ENCODE results near the gene DGCR8. TPM values are rescaled to one million over a fixed set of nuclear protein-coding genes. Genes with fewer than 3 reads are reported as not detected.
A peak's percentile ranks its signal among the peaks of the same experiment; 100 is the strongest.

DGCR8 gene
- total RNA-seq, 1 donor from 2014 or later = 20.9 TPM

DNA sequence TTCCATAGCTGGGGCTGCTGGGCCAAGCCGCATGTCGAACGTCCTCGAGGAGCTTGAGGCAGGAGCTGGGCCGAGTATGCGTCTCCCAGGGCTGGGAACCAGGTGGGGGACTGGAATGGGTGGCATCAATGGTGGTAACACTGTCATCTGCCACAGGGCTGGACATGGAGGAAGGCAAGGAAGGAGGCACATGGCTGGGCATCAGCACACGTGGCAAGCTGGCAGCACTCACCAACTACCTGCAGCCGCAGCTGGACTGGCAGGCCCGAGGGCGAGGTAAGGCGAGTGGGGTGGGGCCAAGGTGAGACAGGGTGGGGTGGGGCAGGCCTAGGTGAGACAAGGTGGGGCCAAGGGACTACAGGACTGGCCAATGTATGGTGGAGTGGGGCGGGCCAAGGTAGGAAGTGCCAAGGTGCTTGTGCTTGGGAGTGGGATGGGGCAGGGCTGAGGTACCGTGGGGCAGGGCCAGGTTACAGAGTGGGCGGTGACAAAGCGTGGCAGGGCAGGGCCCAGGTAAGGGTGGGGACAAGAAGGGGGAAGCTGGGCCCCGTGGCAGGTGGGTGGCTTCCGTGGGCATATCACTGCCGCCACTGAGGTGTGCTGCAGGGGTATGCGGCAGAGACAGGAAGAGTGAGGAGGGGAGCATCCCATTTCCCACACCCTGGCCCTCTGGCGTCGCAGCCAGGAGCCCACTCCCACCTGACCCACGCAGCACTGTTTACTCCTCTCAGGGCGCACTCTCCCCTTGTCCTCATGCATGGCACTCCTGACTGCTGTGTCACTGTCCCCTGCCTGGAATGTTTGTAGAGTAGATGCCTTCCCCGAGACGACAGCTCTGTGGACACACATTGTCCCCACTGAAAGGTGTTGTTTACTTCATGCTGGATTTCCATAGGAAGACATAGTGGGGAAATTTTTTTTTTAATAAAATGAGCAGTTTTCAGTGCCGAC, 27.5 kb upstream of the DGCR8 start:
- no peak for DNase-seq (ENCODE audit: low read depth in 2 of 2)

DNA sequence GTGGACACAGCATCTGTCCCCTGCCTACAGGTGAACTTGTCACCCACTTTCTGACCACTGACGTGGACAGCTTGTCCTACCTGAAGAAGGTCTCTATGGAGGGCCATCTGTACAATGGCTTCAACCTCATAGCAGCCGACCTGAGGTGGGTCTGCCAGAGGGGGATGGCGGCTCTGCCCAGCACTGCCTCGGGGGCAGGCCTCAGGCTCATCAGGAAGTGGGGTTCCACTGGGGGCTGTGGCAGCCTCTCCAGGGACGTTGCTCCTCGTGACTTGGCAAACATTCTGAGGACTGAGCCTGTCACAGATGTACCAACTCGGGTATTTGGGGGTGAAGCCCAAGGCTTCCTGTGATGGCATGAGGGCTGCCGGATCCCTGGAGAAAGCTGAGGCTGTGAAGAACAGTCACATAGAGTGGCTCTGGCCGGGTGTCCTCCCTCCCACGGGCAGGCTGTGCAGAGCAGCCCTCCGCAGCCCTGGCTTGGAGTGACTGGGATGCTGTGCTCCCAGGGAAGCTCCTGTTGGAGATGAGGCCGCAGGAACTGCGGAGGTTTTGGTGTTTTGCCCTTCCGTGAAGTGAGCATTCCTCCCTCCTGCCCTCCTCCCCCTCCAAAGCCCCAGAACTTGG, 26.5 kb upstream of the DGCR8 start:
- DNase-seq (ENCODE audit: low read depth in 2 of 2) = no peak

- DNase-seq (ENCODE audit: low read depth in 2 of 2) = no peak
These were observed 26.0 kb upstream of the DGCR8 start for GRCh38 chr22:20054034-20054427.

- DNase-seq (ENCODE audit: low read depth in 2 of 2) = no peak
These were observed 25.6 kb upstream of the DGCR8 start for GRCh38 chr22:20054485-20054884.

GRCh38 chr22:20055144-20055543, 24.9 kb upstream of the DGCR8 start:
- no peak for DNase-seq (ENCODE audit: low read depth in 2 of 2)

DNA sequence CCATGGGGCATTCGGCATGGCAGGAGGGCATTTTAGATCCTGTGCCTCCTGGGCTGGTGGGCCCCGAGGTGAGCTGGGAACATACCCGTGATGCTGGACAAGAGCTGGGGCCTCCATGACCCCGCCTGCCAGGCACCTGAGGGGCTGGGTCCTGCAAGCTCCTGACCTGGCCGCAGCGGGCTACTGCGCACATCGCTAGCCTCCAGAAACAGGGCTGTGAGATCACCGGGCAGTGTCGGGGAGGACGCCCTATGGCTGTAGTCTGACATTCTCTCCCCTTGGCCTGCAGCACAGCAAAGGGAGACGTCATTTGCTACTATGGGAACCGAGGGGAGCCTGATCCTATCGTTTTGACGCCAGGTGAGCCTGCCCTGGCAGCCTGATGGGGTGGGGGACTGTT, 24.4 kb upstream of the DGCR8 start:
- no peak for DNase-seq (ENCODE audit: low read depth in 2 of 2)

GRCh38 chr22:20056161-20056560, 23.9 kb upstream of the DGCR8 start:
- no peak for DNase-seq (ENCODE audit: low read depth in 2 of 2)

- DNase-seq (ENCODE audit: low read depth in 2 of 2) = no peak
These were observed 23.2 kb upstream of the DGCR8 start for GRCh38 chr22:20056696-20057386.

- no peak for DNase-seq (ENCODE audit: low read depth in 2 of 2)
These were observed 22.3 kb upstream of the DGCR8 start for GRCh38 chr22:20057596-20058268.

- no peak for DNase-seq (ENCODE audit: low read depth in 2 of 2)
These were observed 20.9 kb upstream of the DGCR8 start for GRCh38 chr22:20058989-20059770.

DNA sequence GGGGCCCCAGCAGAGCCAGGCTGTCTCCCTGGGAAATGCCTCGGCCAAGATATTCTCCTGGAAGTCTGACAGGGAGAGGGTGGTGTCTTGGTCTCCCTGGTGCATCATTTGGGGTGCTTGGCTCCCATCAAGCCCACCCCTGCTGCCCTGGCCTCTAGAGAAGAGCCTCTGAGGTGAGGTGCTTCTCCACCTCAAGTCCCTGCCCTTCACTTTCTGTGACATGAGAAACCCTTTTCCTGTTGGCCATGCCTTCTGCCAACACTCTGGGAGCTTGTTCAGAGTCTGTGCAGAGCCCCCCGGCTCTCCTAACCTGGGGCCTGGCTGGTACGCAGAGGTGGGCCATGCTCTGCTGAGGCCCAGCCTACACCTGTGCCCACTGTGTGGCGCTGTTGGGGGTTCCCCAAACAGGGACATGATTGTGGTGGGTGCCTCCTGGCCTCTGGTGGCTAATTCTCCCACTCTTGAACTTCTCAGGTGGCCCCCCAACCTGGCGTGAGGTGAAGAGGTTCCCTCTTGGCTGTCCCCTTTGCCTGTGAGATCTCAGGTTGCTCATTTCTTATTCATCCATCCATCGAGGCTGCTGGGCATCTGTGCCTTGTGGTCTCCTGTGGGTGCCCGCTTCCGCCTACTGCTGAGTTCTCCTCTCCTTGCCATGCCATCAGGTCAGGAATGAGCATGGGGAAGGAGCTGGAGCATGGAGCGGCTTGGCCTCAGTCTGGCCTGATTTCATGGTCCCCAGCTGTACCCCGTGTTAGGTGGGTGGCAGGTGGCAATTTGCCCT, 19.2 kb upstream of the DGCR8 start:
- no peak for DNase-seq (ENCODE audit: low read depth in 2 of 2)

- peak in 1 of 2 donors; percentile 71 for DNase-seq (ENCODE audit: low read depth in 2 of 2)
These were observed 18.6 kb upstream of the DGCR8 start for GRCh38 chr22:20061481-20061861.

- DNase-seq (ENCODE audit: low read depth in 2 of 2) = no peak
These were observed 17.8 kb upstream of the DGCR8 start for GRCh38 chr22:20062043-20062765.

DNA sequence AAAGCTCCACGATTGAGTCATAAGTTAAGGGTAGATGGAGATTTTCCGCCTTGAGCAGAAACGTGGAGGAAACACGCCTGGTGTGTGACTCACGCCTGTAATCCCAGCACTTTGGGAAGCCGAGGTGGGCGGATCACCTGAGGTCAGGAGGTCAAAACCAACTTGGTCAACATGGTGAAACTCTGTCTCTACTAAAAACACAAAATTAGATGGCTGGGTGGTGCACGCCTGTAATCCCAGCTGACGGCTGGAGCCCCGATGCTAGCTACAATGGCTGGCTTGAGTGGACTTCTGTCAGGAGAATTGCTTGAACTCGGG, 17.3 kb upstream of the DGCR8 start:
- DNase-seq (ENCODE audit: low read depth in 2 of 2) = peak in 1 of 2 donors; percentile 70

- no peak for DNase-seq (ENCODE audit: low read depth in 2 of 2)
These were observed 16.5 kb upstream of the DGCR8 start for GRCh38 chr22:20063271-20064139.

GRCh38 chr22:20064140-20064480, 15.9 kb upstream of the DGCR8 start:
- no peak for DNase-seq (ENCODE audit: low read depth in 2 of 2)

DNA sequence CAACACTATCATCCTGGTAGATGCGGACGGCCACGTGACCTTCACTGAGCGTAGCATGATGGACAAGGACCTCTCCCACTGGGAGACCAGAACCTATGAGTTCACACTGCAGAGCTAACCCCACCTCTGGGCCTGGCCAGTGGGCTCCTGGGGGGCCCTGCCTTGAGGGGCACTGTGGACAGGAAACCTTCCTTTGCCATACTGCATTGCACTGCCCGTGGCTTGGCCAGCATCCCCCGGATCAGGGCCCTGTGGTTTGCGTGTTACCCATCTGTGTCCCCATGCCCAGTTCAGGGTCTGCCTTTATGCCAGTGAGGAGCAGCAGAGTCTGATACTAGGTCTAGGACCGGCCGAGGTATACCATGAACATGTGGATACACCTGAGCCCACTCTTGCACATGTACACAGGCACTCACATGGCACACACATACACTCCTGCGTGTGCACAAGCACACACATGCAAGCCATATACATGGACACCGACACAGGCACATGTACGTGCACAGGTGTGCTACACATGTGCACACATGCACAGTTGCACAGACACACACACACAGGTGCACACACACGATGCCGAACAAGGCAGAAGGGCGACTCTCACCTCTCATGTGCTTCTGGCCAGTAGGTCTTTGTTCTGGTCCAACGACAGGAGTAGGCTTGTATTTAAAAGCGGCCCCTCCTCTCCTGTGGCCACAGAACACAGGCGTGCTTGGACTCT, 15.3 kb upstream of the DGCR8 start:
- no peak for DNase-seq (ENCODE audit: low read depth in 2 of 2)
